ENCODE results near the gene KLHL2. TPM values are rescaled to one million over a fixed set of nuclear protein-coding genes. Genes with fewer than 3 reads are reported as not detected.
A peak's percentile ranks its signal among the peaks of the same experiment; 100 is the strongest.

The KLHL2 gene
- total and polyA plus RNA-seq, 2 of the 13 experiments (the other 11 are each of a cell fraction or from before 2014, with no cell fraction given): 9.2 to 17.6 TPM

DNA sequence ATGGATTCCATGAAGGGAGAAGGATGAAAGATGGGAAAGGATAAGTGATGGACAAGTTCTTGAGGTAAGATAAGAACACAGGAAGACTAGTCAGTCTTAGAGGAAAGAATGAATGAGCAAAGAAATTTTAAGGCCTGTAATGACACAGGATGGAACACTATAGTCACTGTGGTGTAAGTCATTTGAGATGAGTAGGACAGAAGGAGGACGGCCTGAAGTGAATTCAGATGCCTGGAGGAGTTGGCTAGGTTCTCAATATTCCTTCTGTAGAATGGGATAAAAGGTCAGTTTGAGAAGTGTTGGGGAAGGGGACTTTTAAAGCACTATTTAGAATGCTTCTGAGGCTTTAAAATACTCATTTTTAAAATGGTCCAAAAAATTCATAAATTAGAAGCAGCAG is 124.0 kb downstream of the KLHL2 start:
- Histone ChIP-seq H3K4me1 (ENCODE audit: insufficient read depth, low read length) (peaks cover 59% of the 10 kb centered on the region), H3K27ac (ENCODE audit: extremely low read length, insufficient read depth, low read length) (peak overlapping the region; percentile 16), H3K9ac (ENCODE audit: insufficient read depth, low read depth, low read length) (peak overlapping the region; percentile 96; the same call in 1 of the 2 replicates), H3K4me2 (ENCODE audit: low read depth, low read length) (peak overlapping the region; percentile 88), H3K4me3 (replicated peaks in 1 of 3; ENCODE audit: insufficient read depth in 1 of 3, low read depth in 2 of 3, low read length in 3 of 3) (peak overlapping the region; percentile 30 to 96 (median 78); a peak in 5 of 6 replicates), H3K36me3 (replicated peaks in 1 of 2; ENCODE audit: control insufficient read depth in 1 of 2, insufficient read depth in 2 of 2, low read length in 2 of 2) (peaks cover 0 to 39% of the 10 kb centered on the region in 2 experiments; a peak in 4 of 5 replicates), H3K27me3 (ENCODE audit: control insufficient read depth in 1 of 2, insufficient read depth in 2 of 2, low read length in 2 of 2) (peaks cover 0 to 5% of the 10 kb centered on the region in 2 experiments; a peak in 1 of 5 replicates), H3K79me2 (ENCODE audit: insufficient read depth, low read length) (peaks cover 91% of the 10 kb centered on the region), H3K9me3 (ENCODE audit: low read length) (no peaks in the 10 kb centered on the region), H2AFZ (ENCODE audit: low read length) (no peak overlapping the region), H4K20me1 (ENCODE audit: insufficient read depth, low read length) (peaks cover 77% of the 10 kb centered on the region)
- ATAC-seq (no peak), DNase-seq (ENCODE audit: low spot score) (no peak), FAIRE-seq (no peak)
- in situ Hi-C loops (cut with HindIII; ENCODE audit: extremely low pct_ligation_motif_present, low pct_unique_long_range_greater_than_20kb): no loop called here
- ChIA-PET CTCF (ENCODE audit: low intra/inter-chr PET ratio, low total read pairs) (no interaction called here), POLR2A (no interaction called here)
- no TSS peak for BruUV-seq (replicated peaks)
- WGBS (ENCODE audit: low lambda C conversion rate): 13% methylated on average over 1 of the region's 1 CpG
- intact Hi-C loops (cut with micrococcal nuclease; ENCODE audit: unreplicated experiment): no loop called here
- TF ChIP-seq ARID3A (IDR thresholded peaks at IDR 0.05; ENCODE audit: low read depth, low read length) (no peak), RFXAP (CRISPR knock-in tag; IDR thresholded peaks at IDR 0.05; ENCODE audit: borderline replicate concordance) (no peak), ESRRA (CRISPR knock-in tag; IDR thresholded peaks at IDR 0.05; ENCODE audit: low read depth) (no peak), ZNF7 (CRISPR knock-in tag; IDR thresholded peaks at IDR 0.05) (no peak), EEA1 (CRISPR knock-in tag; IDR thresholded peaks at IDR 0.05; ENCODE audit: borderline replicate concordance) (no peak), ZNF143 (CRISPR knock-in tag; IDR thresholded peaks at IDR 0.05) (no peak), YY1 (IDR thresholded peaks at IDR 0.05; ENCODE audit: insufficient read depth, insufficient replicate concordance, low read depth, low read length) (no peak), BCL6 (CRISPR knock-in tag; IDR thresholded peaks at IDR 0.05) (no peak), NR2F6 (IDR thresholded peaks at IDR 0.05) (no peak), NR2F6 (CRISPR knock-in tag; IDR thresholded peaks at IDR 0.05) (no peak), IRF1 (CRISPR knock-in tag; IDR thresholded peaks at IDR 0.05; ENCODE audit: low read depth) (no peak), ATRX (CRISPR knock-in tag; IDR thresholded peaks at IDR 0.05; ENCODE audit: borderline replicate concordance) (no peak), ATF2 (CRISPR knock-in tag; IDR thresholded peaks at IDR 0.05) (no peak), HNRNPUL1 (IDR thresholded peaks at IDR 0.05; ENCODE audit: low read depth, low read length) (no peak), ELF4 (CRISPR knock-in tag; IDR thresholded peaks at IDR 0.05; ENCODE audit: borderline replicate concordance) (no peak), ZNF354B (CRISPR knock-in tag; IDR thresholded peaks at IDR 0.05) (no peak), ZKSCAN5 (CRISPR knock-in tag; IDR thresholded peaks at IDR 0.05) (no peak), ZNF326 (CRISPR knock-in tag; IDR thresholded peaks at IDR 0.05; ENCODE audit: borderline replicate concordance) (no peak), FLYWCH1 (CRISPR knock-in tag; IDR thresholded peaks at IDR 0.05) (no peak)
- TF ChIP-seq, protein P1, sequence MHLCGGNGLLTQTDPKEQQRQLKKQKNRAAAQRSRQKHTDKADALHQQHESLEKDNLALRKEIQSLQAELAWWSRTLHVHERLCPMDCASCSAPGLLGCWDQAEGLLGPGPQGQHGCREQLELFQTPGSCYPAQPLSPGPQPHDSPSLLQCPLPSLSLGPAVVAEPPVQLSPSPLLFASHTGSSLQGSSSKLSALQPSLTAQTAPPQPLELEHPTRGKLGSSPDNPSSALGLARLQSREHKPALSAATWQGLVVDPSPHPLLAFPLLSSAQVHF (CRISPR knock-in tag; IDR thresholded peaks at IDR 0.05): no peak
